Thyroid gland (tissue), 4 donors: ENCODE data around the gene OR1N2. TPM values are rescaled to one million over a fixed set of nuclear protein-coding genes. Genes with fewer than 3 reads are reported as not detected.
"Not testable (repeated sequence)": the region's sequence is repeated elsewhere in the genome, so short reads cannot be mapped to it uniquely, and the experiment has no call there.

Experiments
- DNase-seq, 2 donors: peaks; one replicate each; pipeline ENCODE4 v3.0.0-alpha.2; 2019
- H3K27ac ChIP-seq, 3 donors: fragments of 200-600 bp; sonication (generic); 1 replicate in 2 of 3; 2 replicates in 1 of 3; pipeline ENCODE4 v1.5.1; 2016 to 2019; ENCODE audit warnings: mild to moderate bottlenecking in 1 of 3, moderate library complexity in 1 of 3
- H3K27me3 ChIP-seq: fragments of 200-600 bp; sonication (generic); one replicate; pipeline ENCODE4 v1.5.1; 2019
- H3K36me3 ChIP-seq, 2 donors: fragments of 200-600 bp; sonication (generic); one replicate each; pipeline ENCODE4 v1.5.1; 2016 to 2019
- H3K4me1 ChIP-seq, 2 donors: fragments of 200-600 bp; sonication (generic); one replicate each; pipeline ENCODE4 v1.5.1; 2017 to 2019
- H3K4me3 ChIP-seq, 3 donors: fragments of 200-600 bp; sonication (generic); replicated peaks in 1 of 3; 1 replicate in 2 of 3; 2 replicates in 1 of 3; pipeline ENCODE4 v1.5.1; 2016; ENCODE audit warnings: mild to moderate bottlenecking in 1 of 3
- H3K9me3 ChIP-seq: fragments of 200-600 bp; sonication (generic); one replicate; pipeline ENCODE4 v1.5.1; 2017
- CTCF ChIP-seq, 6 experiments: fragments of 200-600 bp in 3 of 6; fragments of 450-650 bp in 3 of 6; sonication (generic) in 3 of 6; IDR thresholded peaks; one replicate each; pipeline ENCODE4 v1.5.1; 2016 to 2019; ENCODE audit warnings: antibody characterized with exemption in 6 of 6, mild to moderate bottlenecking in 2 of 6, inconsistent platforms in 1 of 6, moderate library complexity in 1 of 6
- POLR2A ChIP-seq, 2 donors: fragments of 450-650 bp; IDR thresholded peaks; one replicate each; pipeline ENCODE4 v1.6.1; 2017; ENCODE audit warnings: antibody characterized with exemption in 2 of 2, mild to moderate bottlenecking in 2 of 2, moderate library complexity in 1 of 2
- WGBS, 2 donors: methylation state at CpG; one replicate each; pipeline ENCODE4 v1.1.5; 2017; 5-methylcytosine and 5-hydroxymethylcytosine counted together
- intact Hi-C: fragments of 100-400 bp; cut with DNase I; formaldehyde crosslinking; loops from one replicate; pipeline ENCODE4 v1.15.1; 2023
- total RNA-seq, 4 donors: library from RNA; depleted of rRNA; stranded (reverse); fragments of >200 nt; gene quantifications; one replicate each; pipeline ENCODE4 v1.2.3, GENCODE V29; 2016

OR1N2 gene
- total RNA-seq, 4 donors from 2014 or later = not detected

DNA sequence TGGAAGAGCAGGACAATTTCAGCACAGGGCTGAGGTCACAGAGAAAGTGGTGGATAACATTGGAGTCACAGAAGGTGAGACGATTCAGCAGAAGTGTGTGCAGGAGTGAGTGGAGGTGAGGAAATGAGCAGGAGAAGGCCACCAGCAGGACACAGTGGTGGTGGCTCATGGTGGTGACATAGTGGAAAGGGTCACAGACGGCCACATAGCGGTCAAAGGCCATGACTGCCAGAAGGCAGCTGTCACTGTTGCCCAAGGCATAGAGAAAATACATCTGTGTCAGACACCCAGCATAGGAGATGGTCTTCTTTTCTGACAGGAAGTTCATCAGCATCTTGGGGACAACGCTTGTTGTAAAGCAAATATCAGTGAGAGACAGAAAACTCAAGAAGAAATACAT is 15.0 kb downstream of the OR1N2 start:
- Histone ChIP-seq H3K27ac (no peak overlapping the region), H3K4me3 (no peak overlapping the region), H3K9me3 (no peaks in the 10 kb centered on the region), H3K27me3 (no peaks in the 10 kb centered on the region), H3K36me3 (no peaks in the 10 kb centered on the region), H3K4me1 (no peaks in the 10 kb centered on the region)
- TF ChIP-seq CTCF (IDR thresholded peaks at IDR 0.05) = no peak
- intact Hi-C loops = no loop called here
- WGBS, 2 donors = 90 to 97% methylated on average over 4 of the region's 4 CpGs
- no peak for DNase-seq

DNA sequence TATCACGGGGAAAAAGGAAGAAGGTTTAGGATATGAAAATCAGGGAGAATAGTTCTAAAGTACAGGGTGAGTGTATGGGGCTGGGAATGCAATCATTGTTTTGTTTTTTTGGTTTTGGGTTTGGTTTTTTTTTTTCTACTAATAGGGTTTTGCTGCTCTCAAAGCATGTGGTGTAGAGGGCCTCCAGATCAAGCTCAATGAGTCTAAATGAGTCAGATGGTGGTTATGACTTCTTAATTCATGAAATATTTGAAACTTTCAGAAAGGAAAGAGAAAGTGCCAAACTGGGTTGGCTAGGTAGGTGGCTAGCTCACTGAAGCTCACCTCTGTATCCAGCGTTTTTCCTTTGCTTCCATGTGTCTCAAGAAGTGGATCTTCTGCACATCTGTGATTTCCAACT is 19.5 kb downstream of the OR1N2 start:
- intact Hi-C loops = no loop called here
- no peaks in the 10 kb centered on the region for H3K36me3 ChIP-seq
- no peaks in the 10 kb centered on the region for H3K9me3 ChIP-seq
- TF ChIP-seq POLR2A (IDR thresholded peaks at IDR 0.05) (no peak), CTCF (IDR thresholded peaks at IDR 0.05) (no peak)
- no peaks in the 10 kb centered on the region for H3K27me3 ChIP-seq
- DNase-seq = no peak
- H3K4me1 ChIP-seq = no peaks in the 10 kb centered on the region
- WGBS, 2 donors = 61 to 69% methylated on average over 2 of the region's 2 CpGs
- no peak overlapping the region for H3K27ac ChIP-seq
- H3K4me3 ChIP-seq = no peak overlapping the region

DNA sequence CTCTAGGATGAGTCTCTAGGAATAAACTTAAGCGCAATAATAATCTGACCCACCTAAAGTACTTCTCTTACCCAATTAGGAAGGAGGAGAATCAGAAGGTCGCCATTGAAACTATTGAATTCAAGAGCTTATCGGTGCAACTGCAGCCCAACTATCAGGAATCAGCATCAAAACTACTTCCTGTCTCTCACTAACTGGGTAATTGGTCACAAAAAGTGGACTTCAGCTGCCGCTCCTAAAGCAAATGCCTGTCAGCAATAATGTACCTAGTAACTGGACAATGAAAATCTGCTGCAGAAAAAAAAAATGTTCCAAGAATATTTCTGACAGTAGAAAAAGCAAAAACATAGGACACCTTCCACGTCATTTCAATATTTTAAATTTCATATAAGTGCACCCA is 27.0 kb downstream of the OR1N2 start:
- WGBS, 2 donors = 76 to 81% methylated on average over 5 of the region's 5 CpGs
- no peak overlapping the region for H3K27ac ChIP-seq
- H3K36me3 ChIP-seq = no peaks in the 10 kb centered on the region
- no peak overlapping the region for H3K4me3 ChIP-seq
- DNase-seq = no peak
- H3K9me3 ChIP-seq = no peaks in the 10 kb centered on the region
- intact Hi-C loops = no loop called here
- no peaks in the 10 kb centered on the region for H3K4me1 ChIP-seq
- TF ChIP-seq POLR2A (IDR thresholded peaks at IDR 0.05) (no peak), CTCF (IDR thresholded peaks at IDR 0.05) (no peak)
- no peaks in the 10 kb centered on the region for H3K27me3 ChIP-seq

- TF ChIP-seq CTCF (IDR thresholded peaks at IDR 0.05) (no peak), POLR2A (IDR thresholded peaks at IDR 0.05) (no peak)
- H3K27me3 ChIP-seq = no peaks in the 10 kb centered on the region
- H3K9me3 ChIP-seq = no peaks in the 10 kb centered on the region
- intact Hi-C loops = no loop called here
- no peak for DNase-seq
- no peak overlapping the region for H3K27ac ChIP-seq
- H3K4me3 ChIP-seq = no peak overlapping the region
- H3K4me1 ChIP-seq = no peaks in the 10 kb centered on the region
- no peaks in the 10 kb centered on the region for H3K36me3 ChIP-seq
- 88 to 89% methylated on average over 3 of the region's 3 CpGs for WGBS, 2 donors
Measured at GRCh38 chr9:122580360-122580759, 27.4 kb downstream of the OR1N2 start.

DNA sequence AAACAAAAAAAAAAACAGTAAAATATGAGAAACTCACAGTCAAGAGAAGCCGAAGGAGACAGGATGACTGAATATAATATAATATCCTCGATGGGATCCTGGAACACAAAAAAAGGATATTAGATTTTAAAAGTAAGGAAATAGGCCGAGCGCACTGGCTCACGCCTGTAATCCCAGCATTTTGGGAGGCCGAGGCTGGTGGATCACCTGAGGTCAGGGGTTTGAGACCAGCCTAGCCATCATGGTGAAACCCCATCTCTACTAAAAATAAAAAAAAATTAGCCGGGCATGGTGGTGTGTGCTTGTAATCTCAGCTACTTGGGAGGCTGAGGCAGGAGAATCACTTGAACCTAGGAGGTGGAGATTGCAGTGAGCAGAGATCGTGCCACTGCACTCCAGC is 30.4 kb downstream of the OR1N2 start, which contains the start of gene OR1L8:
Gene OR1L8 (minus strand): TSS at position 101 of the 400 bp plus-strand sequence. CDS start 14,907 bp downstream, outside the sequence.
- H3K4me3 ChIP-seq, DNase-seq, H3K27me3 ChIP-seq, H3K4me1 ChIP-seq, H3K36me3 ChIP-seq, intact Hi-C loops, H3K9me3 ChIP-seq, H3K27ac ChIP-seq: not testable (repeated sequence)
- 92 to 94% methylated on average over 8 of the region's 8 CpGs for WGBS, 2 donors

Other genes starting within 250 kb of the OR1N2 start
- 1 to 10 TPM; 2.3 to 4.0 (median 3.5) TPM for gene PTGS1, start 182.1 kb upstream of the OR1N2 start, total RNA-seq
- gene OR1J1, start 75.2 kb upstream of the OR1N2 start, total RNA-seq = not detected
- gene OR1J2, start 42.3 kb upstream of the OR1N2 start, total RNA-seq = not detected
- not detected for gene OR1J4, start 34.0 kb upstream of the OR1N2 start, total RNA-seq
- not detected for gene OR1N1, start 25.8 kb upstream of the OR1N2 start, total RNA-seq
- gene OR1L8, start 30.3 kb downstream of the OR1N2 start, total RNA-seq = 1 to 10 TPM in 1 of 4 donors, under 1 TPM in 2, not detected in 1; 0.45 to 1.0 (median 0.94) TPM
- not detected for gene OR1Q1, start 61.6 kb downstream of the OR1N2 start, total RNA-seq
- gene OR1B1, start 104.5 kb downstream of the OR1N2 start, total RNA-seq = 1 to 10 TPM in 2 of 4 donors, under 1 TPM in 1, not detected in 1; 0.67 to 2.0 (median 1.1) TPM
- gene OR1L1, start 108.6 kb downstream of the OR1N2 start, total RNA-seq = not detected
- not detected for gene OR1L3, start 122.0 kb downstream of the OR1N2 start, total RNA-seq
- not detected for gene OR1L4, start 170.9 kb downstream of the OR1N2 start, total RNA-seq
- not detected for gene OR1L6, start 189.2 kb downstream of the OR1N2 start, total RNA-seq
- not detected for gene OR5C1, start 235.8 kb downstream of the OR1N2 start, total RNA-seq
- gene OR1K1, start 247.0 kb downstream of the OR1N2 start, total RNA-seq = not detected